ENCODE data around the gene IL4I1. TPM values are rescaled to one million over a fixed set of nuclear protein-coding genes. Genes with fewer than 3 reads are reported as not detected.

The IL4I1 gene
- total RNA-seq, 1 donor from 2014 or later = 0.90 TPM

- no peak for TF ChIP-seq CTCF (IDR thresholded peaks at IDR 0.05; ENCODE audit: unreplicated experiment)
- H3K36me3 Mint-ChIP-seq (ENCODE audit: low read depth, unreplicated experiment) = peaks cover 25% of the 10 kb centered on the region
- H3K4me3 Mint-ChIP-seq (ENCODE audit: unreplicated experiment) = no peak overlapping the region
- peaks cover 20% of the 10 kb centered on the region for H3K27me3 Mint-ChIP-seq (ENCODE audit: unreplicated experiment)
- H3K4me1 Mint-ChIP-seq (ENCODE audit: unreplicated experiment) = no peaks in the 10 kb centered on the region
- H3K27ac Mint-ChIP-seq (ENCODE audit: unreplicated experiment) = no peak overlapping the region
- H3K9me3 Mint-ChIP-seq (ENCODE audit: unreplicated experiment) = no peaks in the 10 kb centered on the region
- no peak for DNase-seq (ENCODE audit: low spot score)
Observed at GRCh38 chr19:49887665-49888509, 8.8 kb downstream of the IL4I1 start.

GRCh38 chr19:49887037-49887664 is 9.5 kb downstream of the IL4I1 start:
- H3K4me1 Mint-ChIP-seq (ENCODE audit: unreplicated experiment) = no peaks in the 10 kb centered on the region
- no peak for DNase-seq (ENCODE audit: low spot score)
- H3K27me3 Mint-ChIP-seq (ENCODE audit: unreplicated experiment) = peaks cover 15% of the 10 kb centered on the region
- peaks cover 22% of the 10 kb centered on the region for H3K36me3 Mint-ChIP-seq (ENCODE audit: low read depth, unreplicated experiment)
- no peak overlapping the region for H3K4me3 Mint-ChIP-seq (ENCODE audit: unreplicated experiment)
- H3K9me3 Mint-ChIP-seq (ENCODE audit: unreplicated experiment) = no peaks in the 10 kb centered on the region
- TF ChIP-seq CTCF (IDR thresholded peaks at IDR 0.05; ENCODE audit: unreplicated experiment) = no peak
- no peak overlapping the region for H3K27ac Mint-ChIP-seq (ENCODE audit: unreplicated experiment)

DNA sequence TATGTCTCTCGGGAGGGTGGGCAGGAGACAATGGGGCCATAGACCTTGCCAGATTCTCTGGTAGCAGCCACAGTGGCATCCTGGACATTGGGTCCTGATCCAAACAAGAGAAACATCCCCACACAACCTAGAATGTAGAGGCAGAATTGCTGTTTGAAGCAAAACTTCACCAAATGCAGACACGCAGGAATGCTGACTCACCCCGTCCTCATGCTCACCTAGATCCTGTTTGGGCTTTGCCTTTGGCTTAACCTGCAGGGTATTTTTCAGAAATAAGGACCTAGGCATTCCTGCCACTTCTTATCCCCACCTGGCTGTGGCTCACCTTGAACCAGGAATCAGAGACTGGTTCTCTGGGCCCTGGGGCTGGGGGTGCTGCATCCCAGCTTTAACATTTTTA is 11.9 kb downstream of the IL4I1 start:
- no peaks in the 10 kb centered on the region for H3K4me1 Mint-ChIP-seq (ENCODE audit: unreplicated experiment)
- no peak for DNase-seq (ENCODE audit: low spot score)
- H3K27me3 Mint-ChIP-seq (ENCODE audit: unreplicated experiment) = peaks cover 9% of the 10 kb centered on the region
- H3K4me3 Mint-ChIP-seq (ENCODE audit: unreplicated experiment) = no peak overlapping the region
- H3K36me3 Mint-ChIP-seq (ENCODE audit: low read depth, unreplicated experiment) = peaks cover 30% of the 10 kb centered on the region
- TF ChIP-seq CTCF (IDR thresholded peaks at IDR 0.05; ENCODE audit: unreplicated experiment) = no peak
- H3K27ac Mint-ChIP-seq (ENCODE audit: unreplicated experiment) = no peak overlapping the region
- no peaks in the 10 kb centered on the region for H3K9me3 Mint-ChIP-seq (ENCODE audit: unreplicated experiment)

- peaks cover 2% of the 10 kb centered on the region for H3K4me1 Mint-ChIP-seq (ENCODE audit: unreplicated experiment)
- no peaks in the 10 kb centered on the region for H3K9me3 Mint-ChIP-seq (ENCODE audit: unreplicated experiment)
- no peak for TF ChIP-seq CTCF (IDR thresholded peaks at IDR 0.05; ENCODE audit: unreplicated experiment)
- peaks cover 6% of the 10 kb centered on the region for H3K27me3 Mint-ChIP-seq (ENCODE audit: unreplicated experiment)
- DNase-seq (ENCODE audit: low spot score) = no peak
- peaks cover 33% of the 10 kb centered on the region for H3K36me3 Mint-ChIP-seq (ENCODE audit: low read depth, unreplicated experiment)
- no peak overlapping the region for H3K4me3 Mint-ChIP-seq (ENCODE audit: unreplicated experiment)
- H3K27ac Mint-ChIP-seq (ENCODE audit: unreplicated experiment) = peak overlapping the region; percentile 61
Observed at GRCh38 chr19:49884109-49884508, 12.6 kb downstream of the IL4I1 start.

- Mint-ChIP-seq H3K27ac (ENCODE audit: unreplicated experiment) (no peak overlapping the region), H3K36me3 (ENCODE audit: low read depth, unreplicated experiment) (peaks cover 37% of the 10 kb centered on the region), H3K27me3 (ENCODE audit: unreplicated experiment) (peaks cover 11% of the 10 kb centered on the region), H3K9me3 (ENCODE audit: unreplicated experiment) (no peaks in the 10 kb centered on the region), H3K4me1 (ENCODE audit: unreplicated experiment) (peaks cover 10% of the 10 kb centered on the region), H3K4me3 (ENCODE audit: unreplicated experiment) (no peak overlapping the region)
- TF ChIP-seq CTCF (IDR thresholded peaks at IDR 0.05; ENCODE audit: unreplicated experiment) = no peak
- DNase-seq (ENCODE audit: low spot score) = no peak
Observed at GRCh38 chr19:49883094-49883493, 13.6 kb downstream of the IL4I1 start.

All from endothelial cell (in vitro differentiated cells).